ENCODE measurements around the gene ATP10B.

DNA sequence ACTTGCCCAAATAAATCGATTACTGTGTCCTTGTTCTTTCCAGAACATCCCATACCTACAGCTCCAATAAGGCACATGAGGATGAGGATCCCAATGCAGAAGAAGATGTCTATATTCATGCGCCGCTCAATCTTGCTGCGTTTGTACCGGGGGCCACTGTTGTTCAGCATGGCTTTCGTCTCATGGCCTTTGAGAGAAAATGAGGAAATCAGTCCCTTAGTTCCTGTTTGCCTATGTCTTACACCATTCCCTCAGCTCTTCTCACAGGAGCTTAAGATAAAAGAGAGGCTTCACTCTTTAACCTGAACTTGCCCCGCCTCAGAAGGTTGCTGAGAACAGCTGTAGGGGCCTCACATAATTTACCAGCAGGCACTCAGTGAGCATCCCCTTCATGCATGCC is 211.6 kb downstream of the ATP10B start:
- no peak for TF ChIP-seq POLR2AphosphoS5 (IDR thresholded peaks at IDR 0.05)
- TF ChIP-seq, protein P1, sequence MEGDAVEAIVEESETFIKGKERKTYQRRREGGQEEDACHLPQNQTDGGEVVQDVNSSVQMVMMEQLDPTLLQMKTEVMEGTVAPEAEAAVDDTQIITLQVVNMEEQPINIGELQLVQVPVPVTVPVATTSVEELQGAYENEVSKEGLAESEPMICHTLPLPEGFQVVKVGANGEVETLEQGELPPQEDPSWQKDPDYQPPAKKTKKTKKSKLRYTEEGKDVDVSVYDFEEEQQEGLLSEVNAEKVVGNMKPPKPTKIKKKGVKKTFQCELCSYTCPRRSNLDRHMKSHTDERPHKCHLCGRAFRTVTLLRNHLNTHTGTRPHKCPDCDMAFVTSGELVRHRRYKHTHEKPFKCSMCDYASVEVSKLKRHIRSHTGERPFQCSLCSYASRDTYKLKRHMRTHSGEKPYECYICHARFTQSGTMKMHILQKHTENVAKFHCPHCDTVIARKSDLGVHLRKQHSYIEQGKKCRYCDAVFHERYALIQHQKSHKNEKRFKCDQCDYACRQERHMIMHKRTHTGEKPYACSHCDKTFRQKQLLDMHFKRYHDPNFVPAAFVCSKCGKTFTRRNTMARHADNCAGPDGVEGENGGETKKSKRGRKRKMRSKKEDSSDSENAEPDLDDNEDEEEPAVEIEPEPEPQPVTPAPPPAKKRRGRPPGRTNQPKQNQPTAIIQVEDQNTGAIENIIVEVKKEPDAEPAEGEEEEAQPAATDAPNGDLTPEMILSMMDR (IDR thresholded peaks at IDR 0.05; ENCODE audit: poor library complexity, severe bottlenecking), result no peak

All from neural cell (in vitro differentiated cells).